ENCODE data around the gene GCH1.
"Not testable (repeated sequence)": the region's sequence is repeated elsewhere in the genome, so short reads cannot be mapped to it uniquely, and the experiment has no call there.

The GCH1 gene

DNA sequence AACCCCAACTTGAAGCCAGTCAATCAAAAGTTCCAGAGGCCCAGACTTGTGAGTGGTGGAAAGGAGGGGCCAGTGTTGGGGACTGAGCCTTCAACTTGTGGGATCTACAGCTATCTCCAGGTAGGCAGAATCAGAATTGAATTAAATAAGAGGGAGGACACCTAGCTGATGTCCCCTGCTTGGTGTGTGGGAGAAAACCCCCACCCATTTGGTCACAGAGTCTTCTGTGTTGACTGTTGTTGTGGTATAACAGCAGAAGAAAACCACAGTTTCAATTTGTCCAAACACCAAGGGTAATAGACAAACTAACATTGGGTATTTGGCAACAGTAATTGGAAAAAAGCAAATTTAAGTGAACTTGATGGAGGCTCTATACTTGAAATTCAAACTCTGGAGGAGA lies 3.4 kb upstream of the GCH1 start:
- DNase-seq = no peak

DNA sequence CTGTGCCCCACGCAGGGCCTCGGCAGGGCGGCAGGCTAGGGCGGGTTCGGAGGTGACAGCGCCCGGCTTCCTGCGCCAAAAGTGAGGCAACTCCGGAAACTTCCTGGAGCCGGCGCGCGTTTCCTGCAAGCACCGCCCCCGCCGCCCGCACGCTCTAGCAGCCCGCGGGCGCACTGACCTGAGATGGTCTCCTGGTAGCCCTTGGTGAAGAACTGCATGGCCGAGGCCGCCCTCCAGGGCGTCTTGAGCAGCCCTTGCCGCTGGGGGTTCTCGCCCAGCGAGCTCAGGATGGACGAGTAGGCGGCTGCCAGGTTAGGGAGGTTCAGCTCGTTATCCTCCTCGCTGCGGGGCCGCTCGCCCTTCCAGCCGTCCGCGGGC lies 494 bp downstream of the GCH1 start:
- peak; percentile 48 for DNase-seq

DNA sequence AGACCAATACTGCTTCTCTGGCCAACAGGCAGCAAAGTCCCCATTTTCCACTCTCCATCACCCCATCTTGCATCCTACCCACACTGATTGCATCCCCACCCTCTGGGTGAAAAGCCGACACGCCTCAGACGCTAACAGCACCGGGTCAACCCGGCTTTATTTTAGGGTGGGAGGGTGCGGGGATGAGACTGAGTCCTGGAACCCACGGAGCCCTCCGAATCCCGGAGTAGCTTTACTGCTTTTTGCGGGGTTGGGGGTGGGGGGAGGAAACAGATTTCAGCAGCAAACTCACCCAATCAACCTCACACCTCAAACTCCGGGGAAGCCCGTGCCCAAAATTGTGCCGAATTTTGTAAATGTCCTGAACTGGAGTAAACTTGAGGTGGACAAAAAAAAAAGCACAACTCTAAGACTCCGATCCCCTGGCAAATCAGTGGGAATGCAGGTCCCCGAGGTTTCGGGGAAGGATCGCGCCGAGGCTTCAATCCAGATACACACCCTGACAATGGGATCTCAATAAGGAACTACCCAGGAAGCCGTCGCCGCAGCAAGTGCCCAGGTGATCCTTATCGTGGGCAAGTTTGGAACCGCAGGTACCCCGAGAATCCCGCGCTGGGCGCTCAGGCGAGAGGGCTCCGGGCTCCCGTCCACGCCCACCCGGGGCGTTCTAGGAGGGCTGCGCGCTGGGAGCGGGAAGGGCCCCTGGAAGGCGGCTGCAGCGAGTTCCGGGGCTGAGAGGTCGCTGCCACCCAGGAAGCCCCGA lies 1.1 kb downstream of the GCH1 start:
- DNase-seq = no peak

DNA sequence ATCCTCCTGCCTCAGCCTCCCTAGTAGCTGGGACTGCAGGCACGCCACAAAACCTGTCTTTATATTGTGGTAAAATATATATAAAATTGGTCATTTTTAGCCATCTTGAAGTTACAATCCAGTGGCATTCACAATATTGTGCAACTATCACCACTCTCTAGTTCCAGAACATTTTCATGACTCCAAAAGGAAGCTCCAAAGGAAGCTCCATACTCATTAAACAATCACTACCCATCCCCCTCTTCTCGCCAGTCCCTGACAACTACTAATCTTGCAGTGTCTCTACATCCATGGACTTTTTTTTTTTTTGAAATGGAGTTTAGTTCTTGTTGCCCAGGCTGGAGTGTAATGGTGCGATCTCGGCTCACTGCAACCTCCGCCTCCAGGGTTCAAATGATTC lies 3.1 kb downstream of the GCH1 start:
- DNase-seq = no peak

DNA sequence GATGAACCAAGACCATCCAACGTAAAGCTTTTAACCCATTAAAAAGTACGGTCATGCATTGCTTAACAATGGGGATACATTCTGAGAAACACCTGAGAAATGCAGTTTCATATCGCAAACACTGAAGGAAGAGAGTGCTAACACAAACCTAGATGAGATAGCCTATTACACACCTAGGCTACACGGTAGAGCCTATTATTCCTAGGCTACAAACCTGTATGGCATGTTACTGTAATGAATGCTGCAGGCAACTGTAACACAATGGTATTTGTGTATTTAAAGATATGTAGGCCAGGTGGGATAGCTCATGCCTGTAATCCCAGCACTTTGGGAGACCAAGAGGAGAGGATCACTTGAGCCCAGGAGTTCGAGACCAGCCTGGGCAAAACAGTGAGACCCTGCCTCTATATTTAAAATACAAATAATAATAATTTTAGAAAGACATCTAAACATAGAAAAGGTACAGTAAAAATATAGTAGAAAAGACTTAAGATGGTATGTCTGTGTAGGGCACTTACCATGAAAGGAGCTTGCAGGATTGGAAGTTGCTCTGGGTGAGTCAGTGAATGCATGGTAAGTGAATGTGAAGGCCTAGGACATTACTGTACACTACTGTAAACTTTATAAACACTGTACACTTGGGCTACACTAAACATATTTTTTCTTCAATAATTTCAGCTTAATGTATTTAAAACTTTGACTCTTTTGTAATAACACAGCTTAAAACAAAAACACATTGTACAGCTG lies 4.6 kb downstream of the GCH1 start:
- DNase-seq = not testable (repeated sequence)

DNA sequence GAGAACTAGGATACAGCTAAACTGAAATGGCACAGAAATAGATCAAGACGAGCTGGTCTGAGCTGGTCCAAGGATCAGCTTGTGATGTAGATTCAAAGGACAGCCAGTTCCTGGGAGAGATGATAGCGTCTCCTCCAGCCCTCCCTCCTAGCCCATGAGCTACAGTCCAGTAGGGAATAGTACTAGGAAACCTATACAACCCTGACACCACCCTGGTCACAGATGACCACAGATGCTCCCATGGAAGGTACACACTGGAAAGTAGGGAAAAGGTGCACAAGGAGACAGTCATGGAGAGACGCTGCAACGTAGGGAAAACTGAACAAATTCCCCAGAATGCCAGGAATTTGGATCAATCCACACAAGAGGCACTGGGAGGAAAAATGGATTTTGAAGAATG lies 6.9 kb downstream of the GCH1 start:
- no peak for DNase-seq

DNA sequence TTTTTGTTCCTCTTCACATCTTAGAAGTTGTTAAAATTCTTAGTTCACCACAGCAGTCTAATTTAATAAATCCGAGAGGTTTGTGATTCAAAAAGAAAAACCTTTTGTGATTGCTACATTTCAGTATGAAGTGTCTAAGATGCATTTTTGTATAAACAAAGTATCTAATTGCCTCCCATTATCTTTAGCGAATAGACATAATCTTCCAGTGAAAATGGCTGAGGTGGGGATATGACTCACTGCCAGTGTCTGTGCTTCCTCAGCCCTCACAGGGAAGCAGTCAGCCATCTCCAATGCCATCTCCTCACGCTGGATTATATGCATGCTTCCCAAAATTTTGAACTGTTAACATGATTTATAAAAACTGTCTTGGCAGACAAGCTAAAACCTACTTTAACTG lies 7.6 kb downstream of the GCH1 start:
- DNase-seq = no peak

DNA sequence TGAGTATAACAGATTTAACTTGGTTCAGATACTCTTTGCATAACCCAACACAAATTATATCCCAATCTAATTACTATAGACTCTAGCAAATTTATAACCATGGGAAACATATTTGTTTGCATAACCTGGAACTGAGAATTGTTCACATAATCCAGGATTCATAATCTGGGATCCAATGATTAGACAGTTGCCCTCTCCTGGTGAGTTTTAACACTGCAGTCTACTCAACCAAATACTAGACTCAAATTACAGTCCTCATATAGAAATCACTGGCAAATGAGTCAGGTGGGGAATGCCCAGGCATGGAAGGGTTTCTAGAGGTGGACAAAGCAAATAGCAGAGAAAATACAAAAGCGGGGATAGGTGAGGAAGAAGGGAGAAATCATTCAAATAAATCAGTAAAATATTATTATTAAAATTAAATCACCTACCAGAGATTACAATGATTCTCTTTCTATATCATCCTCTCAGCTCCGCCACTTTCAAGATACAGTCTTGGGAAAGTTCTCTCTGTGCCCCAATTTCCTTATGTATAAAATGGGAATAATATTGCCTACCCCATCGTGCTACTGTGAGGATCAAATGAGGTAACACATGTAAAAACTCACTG lies 9.4 kb downstream of the GCH1 start:
- DNase-seq = peak; percentile 71

DNA sequence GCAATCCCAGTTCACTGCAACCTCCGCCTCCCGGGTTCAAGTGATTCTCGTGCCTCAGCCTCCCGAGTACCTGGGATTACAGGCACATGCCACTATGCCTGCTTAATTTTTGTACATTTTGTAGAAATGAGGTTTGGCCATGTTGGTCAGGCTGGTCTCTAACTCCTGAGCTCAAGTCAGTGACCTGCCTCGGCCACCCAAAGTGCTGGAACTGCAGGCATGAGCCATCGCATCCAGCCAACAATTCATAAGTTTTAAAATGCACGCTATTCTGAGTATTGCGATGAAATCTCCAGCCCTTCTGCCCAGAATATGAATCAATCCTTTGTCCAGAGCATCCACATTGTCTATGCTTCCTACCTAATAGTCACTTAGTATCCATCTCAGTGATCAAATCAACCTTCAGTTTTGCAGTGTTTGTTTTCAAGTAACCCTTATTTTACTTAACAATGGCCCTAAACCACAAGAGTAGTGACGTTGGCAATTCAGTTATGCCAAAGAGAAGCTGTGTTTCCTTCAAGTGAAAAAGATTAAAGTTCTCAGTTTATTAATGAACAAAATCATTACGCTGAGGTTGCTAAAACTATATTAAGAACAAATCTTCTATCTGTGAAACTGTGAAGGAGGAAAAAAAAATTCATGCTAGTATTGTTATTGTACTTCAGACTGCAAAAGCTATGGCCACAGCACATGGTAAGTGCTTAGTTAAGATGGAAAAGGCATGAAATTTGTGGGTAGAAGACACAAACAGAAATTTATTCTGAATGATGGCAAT lies 11.0 kb downstream of the GCH1 start:
- DNase-seq = no peak

DNA sequence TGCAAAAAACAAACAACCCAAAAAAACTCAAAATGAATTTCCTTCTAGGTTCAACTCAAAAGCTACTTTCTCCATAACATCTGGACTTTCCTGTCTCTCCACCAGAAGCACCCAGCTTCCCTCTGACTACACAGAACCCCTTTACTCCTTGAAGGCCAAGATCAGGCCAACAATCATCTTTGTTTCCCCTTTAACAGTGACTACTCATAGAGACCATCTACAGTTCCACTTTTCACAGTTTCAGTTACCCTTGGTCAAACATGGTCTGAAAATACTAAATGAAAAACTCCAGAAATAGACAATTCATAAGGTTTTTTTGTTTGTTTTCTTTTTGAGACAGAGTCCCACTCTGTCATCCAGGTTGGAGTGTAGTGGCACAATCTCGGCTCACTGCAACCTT lies 11.8 kb downstream of the GCH1 start:
- no peak for DNase-seq

DNA sequence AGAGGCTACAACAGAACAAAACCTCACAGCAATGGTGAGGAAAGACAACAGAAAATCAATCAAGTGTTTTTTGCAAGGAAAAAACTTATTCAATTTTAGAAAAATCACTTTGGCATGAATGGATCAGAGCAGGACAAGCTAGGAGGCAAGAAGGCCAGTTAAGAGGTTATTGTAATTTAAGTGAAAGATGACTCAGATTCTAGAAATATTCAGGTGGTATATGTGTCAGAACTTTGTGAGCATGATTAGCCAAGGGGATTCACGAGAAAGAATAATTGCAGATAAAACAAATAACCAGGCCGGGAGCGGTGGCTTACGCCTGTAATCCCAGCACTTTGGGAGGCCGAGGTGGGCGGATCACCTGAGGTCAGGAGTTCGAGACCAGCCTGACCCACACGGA lies 12.7 kb downstream of the GCH1 start:
- DNase-seq = no peak

DNA sequence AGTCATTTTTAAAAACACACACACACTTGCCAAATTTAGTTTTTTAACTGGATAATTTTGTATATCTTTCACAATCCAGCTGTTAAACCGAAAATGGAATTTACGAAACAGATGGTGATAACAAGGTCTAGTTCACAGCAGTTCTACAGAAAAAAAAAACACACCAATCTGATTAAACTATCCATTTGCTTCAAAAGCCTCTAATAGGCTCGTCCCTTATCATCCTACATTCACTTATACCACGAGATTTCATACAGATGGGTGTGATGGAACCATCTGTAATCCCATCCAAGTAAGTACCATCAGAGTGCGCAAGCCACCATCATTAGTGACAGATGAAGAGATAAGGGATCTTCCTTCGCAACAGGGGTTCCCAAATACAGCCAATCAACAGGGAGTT lies 20.1 kb downstream of the GCH1 start:
- no peak for DNase-seq

DNA sequence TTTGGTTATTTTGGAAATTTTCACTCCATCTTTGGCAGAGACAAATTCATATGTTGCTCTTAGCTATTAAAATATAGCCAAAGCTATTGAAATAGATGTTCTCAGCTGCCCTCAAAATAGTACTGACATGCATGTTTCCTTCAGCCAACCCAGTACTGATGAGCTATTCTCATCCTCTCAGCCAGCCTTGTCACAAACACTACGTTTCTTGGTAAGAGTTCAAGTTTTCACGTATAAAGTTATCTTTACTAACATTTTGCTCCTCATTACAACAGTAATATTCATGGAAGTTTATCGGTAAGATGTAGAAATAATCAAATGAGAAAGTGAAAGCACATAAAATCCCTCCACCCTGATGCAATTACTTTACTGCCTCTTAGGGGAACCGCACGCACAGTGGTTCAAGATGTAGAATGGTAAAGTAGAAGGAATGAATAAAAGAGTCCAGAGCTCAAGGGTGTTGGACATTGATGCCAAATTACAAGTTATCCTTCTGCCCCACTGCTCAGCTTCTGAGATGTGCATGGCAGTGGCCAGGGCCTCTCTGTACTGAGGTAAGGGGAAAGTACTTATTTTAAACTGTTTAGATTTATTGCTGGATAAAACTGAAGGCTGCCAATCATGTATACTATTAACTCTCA lies 20.7 kb downstream of the GCH1 start:
- DNase-seq = no peak

DNA sequence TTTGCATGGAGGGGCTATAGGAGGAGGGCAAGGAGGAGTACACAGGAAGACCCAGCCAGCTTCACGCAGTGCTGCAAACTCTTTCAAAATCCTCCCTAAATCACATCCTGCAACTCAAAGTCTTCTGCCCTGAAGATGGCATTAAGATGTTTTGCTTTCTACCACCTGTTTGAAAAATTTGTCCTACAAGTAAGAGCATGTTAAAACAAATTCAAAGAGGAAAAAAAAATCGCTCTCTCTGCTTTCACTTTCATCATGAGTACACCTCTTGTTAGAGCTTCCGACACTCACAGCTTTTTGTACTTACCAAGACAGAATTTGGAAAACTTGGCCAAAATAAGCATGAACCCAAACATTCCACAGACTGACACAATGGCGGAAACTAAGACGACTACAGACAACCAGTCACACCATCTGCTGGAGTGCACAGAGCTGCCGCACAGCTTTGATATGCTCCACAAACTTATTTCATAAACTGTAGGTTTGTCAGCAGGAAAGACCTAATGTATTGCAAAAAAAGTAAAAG lies 21.3 kb downstream of the GCH1 start:
- no peak for DNase-seq

DNA sequence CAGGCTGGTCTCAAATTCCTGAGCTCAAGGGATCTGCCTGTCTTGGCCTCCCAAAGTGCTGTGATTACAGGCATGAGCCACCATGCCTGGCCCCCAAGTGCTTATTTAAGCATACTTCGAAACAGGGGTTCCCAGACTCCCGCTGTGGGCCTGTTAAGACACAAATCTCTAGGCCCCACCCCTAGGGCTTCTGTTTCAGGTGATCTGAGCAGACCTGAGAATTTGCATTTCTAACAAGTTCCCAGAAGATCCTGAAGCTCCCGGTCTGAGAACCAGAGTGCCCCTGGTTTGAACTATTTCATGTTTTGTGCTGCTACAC lies 25.0 kb downstream of the GCH1 start:
- no peak for DNase-seq

DNA sequence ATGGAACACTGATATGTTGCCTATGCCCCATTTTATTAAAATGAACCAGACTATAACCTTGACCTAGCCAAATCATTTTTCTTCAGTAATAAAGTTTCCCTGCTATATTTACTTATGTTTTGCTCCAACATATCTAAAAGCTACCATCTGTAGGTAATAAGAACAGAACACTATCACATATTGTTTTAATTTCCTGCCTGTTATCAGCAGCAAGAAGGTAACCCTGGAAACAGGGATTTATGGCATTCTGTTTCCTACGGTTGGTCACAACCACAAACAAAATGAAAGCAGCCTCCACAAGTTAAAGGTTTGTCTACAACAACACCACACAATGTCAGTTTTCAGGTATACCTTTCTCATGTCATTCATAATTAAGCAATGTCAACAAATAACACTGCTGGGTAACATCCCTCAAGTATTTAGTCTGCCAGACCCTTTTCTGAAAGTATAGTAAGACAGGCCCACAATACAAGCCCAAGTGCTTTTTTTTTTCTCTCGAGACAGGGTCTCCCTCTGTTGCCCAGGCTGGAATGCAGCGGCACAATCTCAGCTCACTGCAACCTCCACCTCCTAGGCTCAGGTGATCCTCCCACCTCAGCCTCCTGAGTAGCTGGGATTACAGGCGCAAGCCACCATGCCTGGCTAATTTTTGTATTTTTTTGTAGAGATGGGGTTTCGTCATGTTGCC lies 25.5 kb downstream of the GCH1 start:
- no peak for DNase-seq

DNA sequence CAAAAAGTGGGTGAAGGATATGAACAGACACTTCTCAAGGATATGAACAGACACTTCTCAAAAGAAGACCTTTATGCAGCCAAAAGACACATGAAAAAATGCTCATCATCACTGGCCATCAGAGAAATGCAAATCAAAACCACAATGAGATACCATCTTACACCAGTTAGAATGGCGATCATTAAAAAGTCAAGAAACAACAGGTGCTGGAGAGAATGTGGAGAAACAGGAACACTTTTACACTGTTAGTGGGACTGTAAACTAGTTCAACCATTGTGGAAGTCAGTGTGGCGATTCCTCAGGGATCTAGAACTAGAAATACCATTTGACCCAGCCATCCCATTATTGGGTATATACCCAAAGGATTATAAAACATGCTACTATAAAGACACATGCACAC lies 27.0 kb downstream of the GCH1 start:
- not testable (repeated sequence) for DNase-seq

DNA sequence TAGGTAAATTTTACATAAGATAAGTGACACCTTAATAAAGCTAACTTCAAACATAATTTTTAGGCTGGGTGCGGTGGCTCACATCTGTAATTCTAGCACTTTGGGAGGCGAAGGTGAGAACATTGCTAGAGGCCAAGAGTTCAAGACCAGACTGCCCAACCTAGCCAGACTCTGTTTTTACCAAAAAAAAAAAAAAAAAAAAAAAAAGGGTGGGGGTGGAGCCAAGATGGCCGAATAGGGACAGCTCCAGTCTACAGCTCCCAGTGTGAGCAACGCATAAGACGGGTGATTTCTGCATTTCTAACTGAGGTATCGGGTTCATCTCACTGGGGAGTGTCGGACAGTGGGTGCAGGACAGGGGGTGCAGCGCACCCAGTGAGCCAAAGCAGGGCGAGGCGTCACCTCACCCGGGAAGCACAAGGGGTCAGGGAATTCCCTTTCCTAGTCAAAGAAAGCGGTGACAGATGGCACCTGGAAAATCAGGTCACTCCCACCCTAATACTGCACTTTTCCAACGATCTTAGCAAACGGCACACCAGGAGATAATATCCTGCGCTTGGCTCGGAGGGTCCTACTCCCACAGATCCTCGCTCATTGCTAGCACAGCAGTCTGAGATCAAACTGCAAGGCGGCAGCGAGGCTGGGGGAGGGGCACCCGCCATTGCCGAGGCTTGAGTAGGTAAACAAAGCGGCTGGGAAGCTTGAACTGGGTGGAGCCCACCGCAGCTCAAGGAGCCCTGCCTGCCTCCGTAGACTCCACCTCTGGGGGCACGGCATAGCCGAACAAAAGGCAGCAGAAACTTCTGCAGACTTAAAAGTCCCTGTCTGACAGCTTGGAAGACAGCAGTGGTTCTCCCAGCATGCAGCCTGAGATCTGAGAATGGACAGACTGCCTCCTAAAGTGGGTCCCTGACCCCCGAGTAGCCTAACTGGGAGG lies 32.2 kb downstream of the GCH1 start:
- DNase-seq = not testable (repeated sequence)

DNA sequence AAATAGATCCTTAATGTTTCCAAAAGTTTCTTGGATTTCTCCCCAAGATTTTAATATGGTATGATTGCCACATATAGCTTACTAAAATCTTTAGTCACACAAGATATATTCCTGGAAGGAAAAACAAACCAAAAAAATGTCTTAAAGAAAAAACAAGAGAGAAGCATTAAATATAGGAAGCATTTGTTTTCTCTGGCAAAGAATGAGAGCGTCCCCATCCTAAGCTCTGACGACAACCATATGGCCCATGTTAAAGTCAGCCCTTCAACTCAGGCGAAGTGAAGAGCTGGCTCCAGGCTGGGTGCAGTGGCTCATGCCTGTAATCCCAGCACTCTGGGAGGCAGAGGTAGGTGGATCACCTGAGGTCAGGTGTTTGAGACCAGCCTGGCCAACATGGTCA lies 35.6 kb downstream of the GCH1 start:
- no peak for DNase-seq

DNA sequence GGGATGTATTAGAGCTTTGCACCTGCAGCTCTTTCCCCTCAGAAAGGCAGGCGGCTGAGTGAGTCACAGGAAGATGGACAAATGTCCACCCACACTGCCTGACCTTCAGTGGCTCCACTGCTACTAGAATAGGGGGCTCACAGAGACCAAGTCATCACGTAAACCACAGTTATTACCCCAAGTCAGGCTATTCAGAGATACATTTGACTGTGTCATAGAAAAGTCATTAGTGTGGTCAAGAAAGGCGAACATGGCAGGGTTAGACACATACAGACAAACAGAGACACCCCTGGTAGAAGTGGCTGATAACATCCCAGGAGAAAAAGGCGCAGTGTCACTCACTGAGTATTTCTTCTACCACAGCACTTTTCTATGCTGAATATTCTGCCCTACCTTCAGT lies 36.0 kb downstream of the GCH1 start:
- DNase-seq = no peak

DNA sequence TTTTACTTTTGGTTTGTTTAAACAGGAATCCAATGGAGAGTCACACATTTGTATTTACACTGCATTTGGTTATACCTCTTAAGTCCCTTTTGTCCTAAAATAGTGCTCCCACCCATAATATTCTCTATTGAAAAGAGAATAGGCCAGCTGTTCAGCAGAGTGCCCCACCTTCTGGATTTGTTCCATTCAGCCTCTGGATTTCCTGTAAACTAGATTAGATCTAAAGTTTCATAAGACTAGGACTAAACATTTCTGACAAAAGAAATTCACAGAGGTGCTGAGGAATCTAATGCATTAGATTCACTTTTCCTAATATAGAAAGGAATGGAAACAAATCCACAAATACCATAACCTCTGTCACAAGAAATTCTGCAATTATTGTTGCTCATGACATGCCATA lies 38.1 kb downstream of the GCH1 start:
- DNase-seq = no peak
